ENCODE data around the gene TMC6. TPM values are rescaled to one million over a fixed set of nuclear protein-coding genes. Genes with fewer than 3 reads are reported as not detected.

TMC6 gene
- total and polyA plus RNA-seq, 2 of the 13 experiments (the other 11 are each of a cell fraction or from before 2014, with no cell fraction given): 48.4 to 99.1 TPM

GRCh38 chr17:78140169-78141051 is 11.9 kb upstream of the TMC6 start (continued):
- peak; percentile 34; the same call in 1 of the 2 replicates for TF ChIP-seq MEIS1 (CRISPR knock-in tag; IDR thresholded peaks at IDR 0.05; ENCODE audit: borderline replicate concordance)
- TF ChIP-seq IKZF5 (CRISPR knock-in tag; IDR thresholded peaks at IDR 0.05): no peak
- TF ChIP-seq ZNF773 (CRISPR knock-in tag; IDR thresholded peaks at IDR 0.05; ENCODE audit: borderline replicate concordance): no peak
- no peak for TF ChIP-seq ZNF879 (CRISPR knock-in tag; IDR thresholded peaks at IDR 0.05)
- peak; percentile 30 for TF ChIP-seq TEAD3 (CRISPR knock-in tag; optimal IDR thresholded peaks at IDR 0.05; ENCODE audit: borderline replicate concordance)
- no peak for TF ChIP-seq FOSL1 (CRISPR knock-in tag; IDR thresholded peaks at IDR 0.05; ENCODE audit: borderline replicate concordance)
- TF ChIP-seq KDM2A (CRISPR knock-in tag; IDR thresholded peaks at IDR 0.05; ENCODE audit: borderline replicate concordance, low read depth): no peak; the same call in 1 of the 2 replicates
- TF ChIP-seq ZBTB7B (CRISPR knock-in tag; IDR thresholded peaks at IDR 0.05): no peak
- TF ChIP-seq MED1 (CRISPR knock-in tag; IDR thresholded peaks at IDR 0.05): 0 out of 2 replicates have a peak, but pooled peaks have one; percentile 35
- TF ChIP-seq ARHGAP35 (CRISPR knock-in tag; IDR thresholded peaks at IDR 0.05; ENCODE audit: borderline replicate concordance): no peak
- TF ChIP-seq ZNF160 (CRISPR knock-in tag; IDR thresholded peaks at IDR 0.05): no peak
- TF ChIP-seq ARID2 (CRISPR knock-in tag; IDR thresholded peaks at IDR 0.05; ENCODE audit: borderline replicate concordance): no peak
- peak; percentile 74 for TF ChIP-seq ZNF687 (CRISPR knock-in tag; IDR thresholded peaks at IDR 0.05)
- TF ChIP-seq ZNF34 (CRISPR knock-in tag; IDR thresholded peaks at IDR 0.05; ENCODE audit: borderline replicate concordance): no peak
- no peak for TF ChIP-seq CEBPB (IDR thresholded peaks at IDR 0.05; ENCODE audit: borderline replicate concordance, low read depth, low read length)
- TF ChIP-seq ZNF816 (CRISPR knock-in tag; IDR thresholded peaks at IDR 0.05; ENCODE audit: borderline replicate concordance): no peak
- TF ChIP-seq ZNF564 (CRISPR knock-in tag; IDR thresholded peaks at IDR 0.05): no peak
- TF ChIP-seq KDM4B (CRISPR knock-in tag; IDR thresholded peaks at IDR 0.05): no peak
- no peak for TF ChIP-seq NAIF1 (CRISPR knock-in tag; IDR thresholded peaks at IDR 0.05; ENCODE audit: borderline replicate concordance)
- peak; percentile 18; the same call in 1 of the 2 replicates for TF ChIP-seq ZFX (CRISPR knock-in tag; IDR thresholded peaks at IDR 0.05; ENCODE audit: low read depth)
- TF ChIP-seq FOXC1 (CRISPR knock-in tag; IDR thresholded peaks at IDR 0.05; ENCODE audit: borderline replicate concordance): peak; percentile 55; the same call in 1 of the 2 replicates
- no peak for TF ChIP-seq MBNL3 (CRISPR knock-in tag; conservative IDR thresholded peaks at IDR 0.05)
- TF ChIP-seq U2AF2 (IDR thresholded peaks at IDR 0.05; ENCODE audit: low read depth, low read length): no peak

Data from HepG2 (cell line).